ENCODE data around the gene MLLT6.
A peak's percentile ranks its signal among the peaks of the same experiment; 100 is the strongest.

MLLT6 gene

DNA sequence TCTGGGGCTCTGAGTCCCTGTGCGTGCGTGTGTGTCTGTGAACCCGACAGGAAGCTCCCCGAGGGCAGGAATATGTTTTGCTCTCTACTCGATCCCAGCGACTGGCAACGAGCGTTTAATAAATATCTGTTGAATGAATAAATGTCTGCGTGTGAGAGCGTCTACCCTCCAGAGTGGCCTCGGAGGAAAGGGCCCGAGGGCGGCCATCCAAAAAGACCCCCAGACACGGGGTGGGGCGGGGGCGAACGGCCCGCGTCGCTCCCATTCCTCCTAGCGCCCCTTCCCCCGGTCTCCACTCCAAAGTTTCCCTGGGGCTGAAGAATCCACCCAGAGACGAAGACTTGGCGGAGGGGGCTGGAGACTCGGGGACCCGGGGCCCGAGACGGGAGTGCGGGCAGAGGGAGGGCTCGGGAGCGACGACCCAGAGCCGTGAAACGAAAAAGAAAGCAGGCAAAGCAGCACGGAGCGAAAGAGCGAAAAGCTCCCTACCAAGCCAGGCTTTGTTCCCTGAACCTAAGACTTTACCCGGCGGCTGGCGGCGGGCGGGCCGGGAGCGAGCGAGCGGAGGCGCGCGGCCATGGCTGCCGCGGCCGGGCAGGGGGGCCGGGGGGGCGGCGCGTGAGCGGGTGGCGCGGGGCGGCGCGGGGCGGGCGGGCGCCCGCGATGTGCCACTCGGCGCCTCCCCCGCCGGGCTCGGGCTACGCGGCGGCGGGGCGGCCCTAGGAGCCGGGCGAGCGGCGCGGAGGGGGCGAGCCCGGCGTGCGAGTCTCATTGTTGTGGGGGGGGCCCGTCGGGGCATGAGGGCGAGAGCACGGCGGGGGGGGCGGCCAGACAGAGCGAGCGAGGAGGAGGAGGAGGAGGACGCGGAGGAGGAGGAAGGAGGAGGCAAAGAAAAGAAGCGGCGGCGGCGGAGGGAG is at the start of gene MLLT6:
MLLT6 (plus strand) TSS at position 668 of the 917 bp plus-strand sequence. CDS start 360 bp downstream, outside the sequence.
- peak; percentile 47 to 49 for DNase-seq (ENCODE audit: low read depth in 2 of 2)

- DNase-seq (ENCODE audit: low read depth in 2 of 2): no peak
Observed at GRCh38 chr17:38656959-38657823, 47.9 kb upstream of the MLLT6 start.

DNA sequence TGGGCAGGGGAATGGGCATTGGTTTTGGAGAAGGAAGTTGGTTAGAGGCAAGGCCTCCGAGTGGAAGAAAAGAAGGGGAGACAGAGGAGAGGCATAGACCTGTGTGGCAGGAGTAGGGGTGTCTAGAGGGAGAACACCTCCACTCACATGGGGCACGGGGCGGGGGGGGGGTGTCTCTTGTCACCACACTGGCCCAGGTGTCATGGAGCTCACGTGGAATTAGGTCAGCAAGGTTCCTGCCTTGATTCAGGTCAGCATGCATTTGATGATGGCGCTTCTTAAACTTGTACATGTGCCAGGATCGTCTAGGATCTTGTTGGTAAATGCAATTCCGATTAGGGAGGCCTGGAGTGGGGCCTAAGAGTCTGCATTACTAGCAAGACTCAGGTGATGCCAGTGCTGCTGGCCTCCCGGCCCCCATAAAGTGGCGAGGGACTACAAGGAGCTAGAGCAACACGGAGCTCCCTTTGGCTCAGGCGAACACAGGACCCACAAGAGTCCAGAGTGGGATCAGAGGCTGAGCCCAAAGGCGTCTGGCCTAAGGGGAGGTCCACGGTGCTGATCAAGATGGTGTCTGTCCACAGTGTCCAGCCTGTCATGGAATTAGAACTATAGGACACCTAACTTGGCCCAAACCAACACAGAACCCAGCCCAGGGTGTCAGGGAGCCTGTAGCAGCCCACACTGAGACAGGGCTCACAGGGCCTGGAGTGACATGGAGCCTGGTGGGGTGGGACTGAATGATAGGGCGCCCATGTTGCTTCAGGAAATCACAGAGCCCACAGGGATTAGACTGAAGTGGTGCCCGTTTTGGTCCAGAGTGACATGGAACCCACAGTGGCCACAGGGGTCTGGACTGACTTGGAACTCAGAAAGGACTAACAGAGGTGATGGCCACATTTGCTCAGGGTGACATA is 47.0 kb upstream of the MLLT6 start:
- DNase-seq (ENCODE audit: low read depth in 2 of 2): no peak

- no peak for DNase-seq (ENCODE audit: low read depth in 2 of 2)
Observed at GRCh38 chr17:38658741-38659345, 46.2 kb upstream of the MLLT6 start.

GRCh38 chr17:38659415-38659814 is 45.7 kb upstream of the MLLT6 start:
- no peak for DNase-seq (ENCODE audit: low read depth in 2 of 2)

DNA sequence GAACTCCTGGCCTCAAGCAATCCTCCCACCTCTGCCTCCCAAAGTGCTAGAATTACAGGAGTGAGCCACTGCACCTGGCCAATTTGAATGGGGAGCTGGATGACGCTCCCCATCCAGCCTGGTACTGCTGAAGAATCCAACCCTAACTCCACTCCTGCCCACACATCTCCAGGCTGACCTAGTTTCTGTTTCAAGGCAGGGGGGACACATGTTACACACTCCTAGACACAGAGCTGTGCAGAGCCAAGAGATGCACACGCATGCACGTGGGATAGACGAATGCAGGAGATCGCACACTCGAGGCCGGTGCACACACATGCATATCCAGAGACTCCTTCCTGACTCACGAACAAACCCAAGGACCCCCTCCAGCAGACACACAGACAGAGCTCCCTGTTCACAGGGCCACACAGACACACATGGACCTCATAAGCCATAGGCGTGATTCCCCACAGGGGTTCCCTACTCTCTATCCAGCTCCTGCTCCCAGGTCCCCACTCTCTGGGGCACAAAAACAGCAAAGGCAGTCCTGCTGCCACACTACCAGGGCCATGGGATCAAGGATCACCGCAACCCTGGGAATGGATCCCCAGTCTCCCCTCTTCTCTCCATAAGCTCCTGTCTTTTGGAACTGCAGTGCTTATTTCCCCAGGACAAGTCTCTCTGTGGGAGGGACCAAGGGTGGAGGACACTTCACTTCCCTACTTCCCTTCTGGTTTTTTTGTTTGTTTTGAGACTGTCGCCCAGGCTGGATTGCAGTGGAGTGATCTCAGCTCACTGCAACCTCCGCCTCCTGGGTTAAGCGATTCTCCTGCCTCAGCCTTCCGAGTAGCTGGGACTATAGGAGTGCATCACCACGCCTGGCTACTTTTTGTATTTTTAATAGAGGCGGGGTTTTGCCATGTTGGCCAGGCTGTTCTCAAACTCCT is 44.7 kb upstream of the MLLT6 start:
- no peak for DNase-seq (ENCODE audit: low read depth in 2 of 2)

DNA sequence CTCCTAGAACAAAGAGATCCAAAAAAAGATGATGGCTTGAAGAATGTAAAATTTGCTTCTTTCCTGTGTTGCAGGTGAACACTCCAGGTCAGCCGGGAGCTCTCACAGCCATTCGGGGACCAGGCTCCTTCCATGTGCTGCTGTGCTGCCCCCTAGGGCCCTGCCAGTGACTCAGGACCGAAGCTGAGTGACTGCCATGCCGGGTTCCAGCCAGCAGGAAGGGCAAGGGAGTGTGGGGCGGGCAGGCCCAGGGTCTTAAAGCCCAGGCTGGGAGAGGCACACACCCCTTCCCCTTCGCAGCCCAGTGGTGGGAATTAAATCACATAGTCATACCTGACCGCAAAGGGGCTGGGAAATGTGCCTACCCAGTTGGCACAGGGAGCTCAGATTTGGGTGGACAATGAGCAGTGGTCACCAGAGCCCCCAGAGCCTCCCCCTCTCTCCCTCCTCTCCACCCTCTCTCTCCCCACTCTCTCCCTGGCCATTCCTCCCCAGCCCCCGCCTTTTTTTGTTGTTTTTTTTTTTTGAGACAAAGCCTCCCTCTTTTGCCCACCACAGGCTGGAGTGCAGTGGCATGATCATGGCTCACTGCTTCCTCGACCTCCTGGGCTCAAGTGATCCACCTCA is 41.8 kb upstream of the MLLT6 start:
- DNase-seq (ENCODE audit: low read depth in 2 of 2): no peak

DNA sequence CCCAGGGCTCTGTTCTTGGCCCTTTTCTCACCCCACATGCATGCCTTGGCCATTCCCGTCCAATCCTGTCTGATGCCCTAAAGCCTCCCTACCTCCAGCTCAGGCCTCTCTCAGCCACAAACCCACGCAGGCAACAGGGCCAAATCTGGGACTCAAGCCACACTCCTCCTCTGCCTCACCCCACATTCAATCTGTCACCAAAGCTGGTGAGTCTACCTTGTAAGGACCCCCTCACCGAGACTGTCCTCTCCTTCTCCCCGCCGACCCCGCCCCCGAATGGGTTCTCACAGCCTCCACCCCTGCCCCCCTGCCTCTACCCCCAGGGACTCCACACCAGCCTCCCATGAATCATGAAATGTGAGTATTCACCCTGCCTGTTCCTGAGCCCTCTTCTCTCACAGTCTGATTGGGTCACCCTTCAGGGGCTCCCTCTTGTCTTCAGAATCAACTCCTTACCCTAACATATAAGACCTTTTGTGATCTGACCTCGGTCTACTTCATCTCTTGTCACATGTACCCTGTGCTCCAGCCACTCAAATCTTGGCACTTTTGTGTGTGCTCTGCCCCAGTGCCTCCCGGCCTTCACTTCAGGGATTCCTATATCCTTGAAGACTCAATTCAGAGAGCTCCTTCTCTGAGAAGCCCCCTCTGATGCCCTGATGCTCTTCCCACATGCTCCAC is 41.0 kb upstream of the MLLT6 start:
- no peak for DNase-seq (ENCODE audit: low read depth in 2 of 2)

- DNase-seq (ENCODE audit: low read depth in 2 of 2): no peak
Observed at GRCh38 chr17:38667099-38667786, 37.8 kb upstream of the MLLT6 start.

DNA sequence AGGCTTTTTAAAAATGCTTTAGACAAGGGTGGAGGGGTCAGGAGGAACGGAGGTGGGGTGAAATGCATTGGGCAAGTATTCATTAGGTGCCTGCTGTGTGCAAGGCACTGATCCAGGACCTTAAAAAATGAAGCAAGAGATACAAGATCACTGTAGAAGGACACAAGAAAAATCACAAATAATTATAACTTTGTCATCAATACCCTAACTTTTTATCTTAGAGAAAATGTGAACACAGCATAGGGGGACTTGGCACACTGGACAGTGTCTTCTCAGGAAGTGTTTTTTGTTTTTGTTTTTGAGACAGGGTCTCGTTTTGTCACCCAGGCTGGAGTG is 37.3 kb upstream of the MLLT6 start:
- DNase-seq (ENCODE audit: low read depth in 2 of 2): no peak

DNA sequence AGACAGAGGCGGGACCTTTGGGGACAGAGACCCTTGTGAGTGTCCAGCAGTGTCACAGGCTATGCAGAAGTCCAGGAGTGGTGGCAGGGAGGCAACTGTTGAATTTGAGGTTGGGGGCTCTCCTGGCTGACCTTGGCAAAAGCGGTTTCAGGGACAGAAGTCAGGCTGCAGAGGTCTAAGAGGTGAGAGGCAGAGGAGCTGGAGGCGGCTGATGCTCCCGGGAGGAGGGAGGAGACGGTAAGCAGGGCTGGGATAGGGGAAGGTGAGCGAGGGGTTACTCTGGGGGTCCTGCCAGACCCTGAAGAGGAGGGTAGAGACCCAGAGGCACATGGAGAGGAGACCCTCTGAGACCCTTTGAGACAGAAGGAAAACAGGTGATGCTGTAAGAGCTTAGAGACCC is 35.6 kb upstream of the MLLT6 start:
- DNase-seq (ENCODE audit: low read depth in 2 of 2): no peak

GRCh38 chr17:38671939-38672720 is 32.9 kb upstream of the MLLT6 start:
- no peak for DNase-seq (ENCODE audit: low read depth in 2 of 2)

- DNase-seq (ENCODE audit: low read depth in 2 of 2): no peak
Observed at GRCh38 chr17:38672788-38673706, 32.0 kb upstream of the MLLT6 start.

- DNase-seq (ENCODE audit: low read depth in 2 of 2): no peak
Observed at GRCh38 chr17:38673707-38674013, 31.4 kb upstream of the MLLT6 start.

- DNase-seq (ENCODE audit: low read depth in 2 of 2): no peak
Observed at GRCh38 chr17:38674014-38674748, 30.9 kb upstream of the MLLT6 start.
